T-helper 1 cell (primary cell): ENCODE data around the gene ADAM12.

Source experiments
- DNase-seq, 5 donors: peaks; one replicate each; pipeline ENCODE4 v3.0.0-alpha.2; 2012 to 2020

Gene ADAM12

GRCh38 chr10:126314863-126315493 lies 73.3 kb downstream of the ADAM12 start:
- no peak for DNase-seq

DNA sequence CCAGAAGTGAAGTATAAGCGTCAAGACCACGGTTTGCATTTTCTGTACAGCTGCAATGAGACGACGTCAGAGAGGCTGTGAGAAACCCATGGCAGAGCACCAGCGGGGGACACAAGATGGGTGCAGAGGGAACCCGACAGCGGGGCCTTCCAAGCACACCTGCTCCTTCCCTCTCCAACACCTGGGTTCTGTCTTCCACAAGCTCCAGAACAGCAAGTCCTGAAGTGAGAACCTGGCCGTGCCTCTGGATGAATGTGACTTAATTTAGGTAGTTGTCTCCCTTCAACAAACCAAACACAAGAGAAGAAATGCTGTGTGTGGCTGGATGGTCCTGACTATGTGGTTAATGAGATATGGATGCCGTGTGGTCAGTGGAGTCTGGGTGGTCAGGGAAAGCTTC lies 76.1 kb downstream of the ADAM12 start:
- no peak for DNase-seq

DNA sequence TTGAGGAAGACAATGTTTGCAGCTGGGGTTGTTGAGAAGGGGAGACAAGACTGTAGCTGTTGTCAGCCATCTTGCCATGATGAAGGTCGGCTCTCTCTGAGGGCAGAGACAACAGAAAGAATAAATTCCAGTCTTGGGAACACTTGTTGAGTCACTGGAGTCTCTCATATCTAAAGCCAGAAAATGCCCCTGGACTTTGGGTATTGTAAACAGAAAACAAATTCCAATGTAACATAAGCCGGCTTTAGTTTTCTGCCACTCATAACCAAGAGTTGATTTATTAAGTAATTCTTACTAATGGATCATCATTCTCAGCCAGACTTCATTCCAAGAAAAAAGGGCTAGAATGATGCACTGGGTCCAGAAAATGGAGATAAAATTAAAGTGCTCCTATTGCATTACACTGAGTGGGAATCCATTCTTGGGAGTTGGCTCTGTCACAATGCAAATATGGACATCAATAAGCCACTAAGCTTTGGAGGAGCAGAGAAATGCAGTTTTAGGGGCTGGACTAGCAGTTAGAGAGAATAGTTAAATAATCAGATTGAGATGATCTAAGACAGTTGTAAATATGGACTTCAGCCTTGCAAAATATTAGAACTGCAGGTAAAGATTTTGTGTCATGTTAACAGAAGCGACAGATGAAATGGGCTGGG lies 78.9 kb downstream of the ADAM12 start:
- DNase-seq, result no peak

- DNase-seq, result no peak
Measured at GRCh38 chr10:126302826-126303665, 85.2 kb downstream of the ADAM12 start.

GRCh38 chr10:126302476-126302756 lies 85.9 kb downstream of the ADAM12 start:
- DNase-seq, result no peak

GRCh38 chr10:126301701-126302475 lies 86.4 kb downstream of the ADAM12 start:
- DNase-seq, result no peak

- DNase-seq, result no peak
Measured at GRCh38 chr10:126294451-126294850, 93.8 kb downstream of the ADAM12 start.

GRCh38 chr10:126290232-126290631 lies 98.0 kb downstream of the ADAM12 start:
- no peak for DNase-seq

DNA sequence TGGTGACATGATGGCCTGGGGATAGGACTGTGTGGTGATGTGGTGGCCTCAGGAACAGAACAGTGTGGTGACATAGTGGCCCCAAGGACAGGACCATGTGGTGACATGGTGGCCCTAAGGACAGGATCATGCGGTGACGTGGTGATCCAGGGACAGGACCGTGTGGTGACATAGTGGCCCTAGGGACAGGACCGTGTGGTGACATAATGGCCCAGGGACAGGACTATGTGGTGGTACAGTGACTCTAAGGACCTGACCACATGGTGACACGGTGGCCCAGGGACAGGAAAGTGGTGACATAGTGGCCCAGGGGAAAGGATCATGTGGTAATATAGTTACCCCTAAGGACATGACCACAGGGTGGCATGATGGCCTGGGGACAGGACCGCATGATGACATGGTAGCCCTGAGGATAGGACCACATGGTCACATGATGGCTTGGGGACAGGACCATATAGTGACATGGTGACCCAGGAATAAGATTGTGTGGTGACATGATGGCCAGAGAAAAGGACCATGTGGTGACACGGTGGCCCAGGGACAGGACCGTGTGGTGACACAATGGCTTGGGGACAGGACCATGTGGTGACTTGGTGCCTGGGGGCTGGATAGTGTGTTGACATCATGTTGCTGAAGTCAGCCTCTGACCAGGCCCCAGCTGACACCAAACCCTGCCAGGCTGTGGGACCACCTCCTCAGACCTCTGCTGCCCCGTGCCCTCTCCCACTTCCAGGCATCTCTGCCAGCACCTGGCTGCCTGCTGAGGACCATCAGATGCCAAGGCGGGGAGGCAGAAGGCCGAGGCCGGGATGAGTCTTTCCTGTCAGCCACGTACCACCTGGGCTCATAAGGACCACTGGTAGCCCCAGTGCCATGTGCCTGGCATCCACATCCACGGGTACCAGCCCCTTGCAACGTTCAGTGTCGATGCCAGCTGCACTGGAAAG lies 99.5 kb downstream of the ADAM12 start:
- no peak for DNase-seq

- DNase-seq, result no peak
Measured at GRCh38 chr10:126286256-126286780, 102.0 kb downstream of the ADAM12 start.

- no peak for DNase-seq
Measured at GRCh38 chr10:126283307-126283706, 105.0 kb downstream of the ADAM12 start.

DNA sequence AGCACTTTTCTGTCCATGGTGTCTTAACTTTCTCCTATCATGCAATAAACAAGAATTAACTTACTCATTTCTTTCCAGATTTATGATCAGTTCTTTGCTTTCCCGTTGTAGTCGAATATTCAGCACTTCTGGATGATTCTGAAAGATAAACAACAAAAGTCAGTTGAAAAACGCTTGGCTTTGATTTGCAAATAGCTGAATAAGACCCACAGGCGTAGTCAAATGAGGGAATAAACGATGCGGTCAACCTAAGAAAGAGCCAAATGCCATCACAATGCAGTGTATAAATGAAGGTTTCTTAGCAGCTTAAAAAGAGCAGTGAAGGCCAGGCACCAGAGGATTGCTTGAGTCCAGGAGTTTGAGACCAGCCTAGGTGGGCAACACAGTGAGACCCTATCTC lies 109.4 kb downstream of the ADAM12 start:
- DNase-seq, result no peak

GRCh38 chr10:126277181-126277580 lies 111.1 kb downstream of the ADAM12 start:
- no peak for DNase-seq

- DNase-seq, result no peak
Measured at GRCh38 chr10:126272526-126272925, 115.8 kb downstream of the ADAM12 start.

GRCh38 chr10:126270111-126270510 lies 118.2 kb downstream of the ADAM12 start:
- DNase-seq, result no peak

GRCh38 chr10:126268013-126268920 lies 120.0 kb downstream of the ADAM12 start:
- no peak for DNase-seq

- DNase-seq, result no peak
Measured at GRCh38 chr10:126264102-126265018, 123.9 kb downstream of the ADAM12 start.

- DNase-seq, result no peak
Measured at GRCh38 chr10:126263006-126263676, 125.1 kb downstream of the ADAM12 start.
